A549 (cell line): ENCODE data around the gene TFF1. TPM values are rescaled to one million over a fixed set of nuclear protein-coding genes. Genes with fewer than 3 reads are reported as not detected.

ENCODE experiments used
- ATAC-seq, 2 experiments: fragments of 200-7000 bp in 1 of 2; fragments of >200 bp in 1 of 2; cut with Nextera tagmentation in 1 of 2; cut with Tn5 transposase in 1 of 2; 3 replicates each; pipeline versions ENCODE4 v1.8.0 to v1.9.1; 2018 to 2020; ENCODE audit warnings: mild to moderate bottlenecking in 1 of 2, moderate library complexity in 1 of 2
- CTCF ChIA-PET: fragments of 300-600 bp; sonication (Branson Sonifier 250); formaldehyde crosslinking; extraction: SDS; loops from one replicate; lab custom pipeline; 2021; ENCODE audit warnings: antibody characterized with exemption, inconsistent platforms; lab: Yijun Ruan, JAX
- POLR2A ChIA-PET: fragments of 350-600 bp; formaldehyde crosslinking; extraction: SDS; loops from one replicate; lab custom pipeline; 2021; ENCODE audit warnings: antibody characterized with exemption, inconsistent platforms; lab: Yijun Ruan, JAX
- DNase-seq, 2 experiments: peaks; one replicate each; pipeline versions ENCODE4 v3.0.0 to v3.0.0-alpha.2; 2011 to 2016; ENCODE audit warnings: low read depth in 1 of 2, low spot score in 1 of 2
- FAIRE-seq: peaks from 2 replicates; lab custom pipeline; 2011; peaks lifted over from hg19 to GRCh38; lab: Jason Lieb, UNC
- H3K27ac ChIP-seq, 2 experiments: fragments of >200 bp; sonication (Bioruptor Twin); formaldehyde crosslinking; 3 replicates each; pipeline ENCODE4 v1.5.1; 2016 to 2017
- H3K4me1 ChIP-seq: fragments of >200 bp; sonication (Bioruptor Twin); formaldehyde crosslinking; 3 replicates; pipeline ENCODE4 v1.6.1; 2016
- H3K4me2 ChIP-seq: fragments of >200 bp; sonication (Bioruptor Twin); formaldehyde crosslinking; 3 replicates; pipeline ENCODE4 v1.6.1; 2016
- H3K4me3 ChIP-seq: fragments of >200 bp; sonication (Bioruptor Twin); formaldehyde crosslinking; 3 replicates; pipeline ENCODE4 v1.5.1; 2016
- H3K9me3 ChIP-seq: fragments of >200 bp; sonication (Bioruptor Twin); formaldehyde crosslinking; 3 replicates; pipeline ENCODE4 v1.6.1; 2016
- CBX2 ChIP-seq: fragments of 200-600 bp; sonication (generic); IDR thresholded peaks from 2 replicates; pipeline ENCODE4 v1.6.1; 2016; ENCODE audit warnings: low read depth, mild to moderate bottlenecking, borderline replicate concordance
- CHD4 ChIP-seq: fragments of 200-600 bp; sonication (generic); IDR thresholded peaks from 2 replicates; pipeline ENCODE4 v1.6.1; 2016; ENCODE audit warnings: antibody characterized with exemption, mild to moderate bottlenecking, borderline replicate concordance
- EHF ChIP-seq: fragments of 250-450 bp; sonication (Bioruptor Pico); IDR thresholded peaks from 2 replicates; pipeline ENCODE4 v1.5.0; 2020; ENCODE audit warnings: mild to moderate bottlenecking
- FOXS1 ChIP-seq: fragments of 250-450 bp; sonication (Bioruptor Pico); IDR thresholded peaks from 2 replicates; pipeline ENCODE4 v1.5.0; 2020; ENCODE audit warnings: mild to moderate bottlenecking, moderate library complexity
- HDAC2 ChIP-seq: fragments of 200-600 bp; sonication (generic); IDR thresholded peaks from 2 replicates; pipeline ENCODE4 v1.6.1; 2016
- HOXB5 ChIP-seq: fragments of 250-450 bp; sonication (Bioruptor Pico); IDR thresholded peaks from 2 replicates; pipeline ENCODE4 v1.5.0; 2020; ENCODE audit warnings: mild to moderate bottlenecking, moderate library complexity
- JUN ChIP-seq, 2 experiments: fragments of >200 bp; sonication (Bioruptor Twin); formaldehyde crosslinking; IDR thresholded peaks; 2 replicates in 1 of 2; 3 replicates in 1 of 2; pipeline ENCODE4 v1.6.1; 2016 to 2017
- JUNB ChIP-seq: fragments of >200 bp; sonication (Bioruptor Twin); formaldehyde crosslinking; IDR thresholded peaks from 2 replicates; pipeline ENCODE4 v1.6.1; 2016
- KDM1A ChIP-seq: fragments of 200-600 bp; sonication (generic); IDR thresholded peaks from 2 replicates; pipeline ENCODE4 v1.6.1; 2016; ENCODE audit warnings: low read depth, mild to moderate bottlenecking
- MAFK ChIP-seq: fragments of 450-650 bp; IDR thresholded peaks from 2 replicates; pipeline ENCODE4 v1.6.1; 2014; ENCODE audit not compliant: partially characterized antibody
- NFE2L2 ChIP-seq: fragments of 150-350 bp; conservative IDR thresholded peaks from 2 replicates; pipeline ENCODE4 v1.6.1; 2014; ENCODE audit warnings: low read length
- POLR2A ChIP-seq: IDR thresholded peaks from 2 replicates; pipeline ENCODE4 v1.6.1; 2012; ENCODE audit warnings: mild to moderate bottlenecking, low read length
- SREBF2 ChIP-seq: fragments of 450-650 bp; IDR thresholded peaks from 2 replicates; pipeline ENCODE4 v1.6.1; 2014; ENCODE audit warnings: mild to moderate bottlenecking, moderate library complexity
- TP53 ChIP-seq: fragments of 250-450 bp; sonication (Bioruptor Pico); IDR thresholded peaks from 2 replicates; pipeline ENCODE4 v1.5.0; 2021; ENCODE audit warnings: mild to moderate bottlenecking, moderate library complexity
- ZFP36 ChIP-seq: fragments of 450-650 bp; IDR thresholded peaks from 2 replicates; pipeline ENCODE4 v1.6.1; 2014; ENCODE audit warnings: borderline replicate concordance; ENCODE audit not compliant: partially characterized antibody
- WGBS: methylation state at CpG from one replicate; pipeline ENCODE4 v1.1.6; 2017; ENCODE audit errors: missing lambda C conversion rate; 5-methylcytosine and 5-hydroxymethylcytosine counted together
- polyA plus RNA-seq, 4 experiments: library from polyadenylated mRNA; depleted of rRNA in 3 of 4; stranded (reverse); fragments of >200 nt; fragmentation: RNase III in 1 of 4; extraction: RNeasy Plus Mini Kit Qiagen cat#74134 plus additional on column Dnase treatment in 1 of 4; gene quantifications; 2 replicates in 3 of 4; 3 replicates in 1 of 4; pipeline ENCODE4 v1.2.3, GENCODE V29; 2011 to 2017
- TF ChIP-seq, protein P1 (sequence below): IDR thresholded peaks from 2 replicates; pipeline ENCODE4 v1.6.1; 2012; ENCODE audit warnings: low read depth, borderline replicate concordance
- TF ChIP-seq, protein P2 (sequence below): fragments of >200 bp; sonication (Bioruptor Twin); formaldehyde crosslinking; IDR thresholded peaks from 3 replicates; pipeline ENCODE4 v1.6.1; 2016
- TF ChIP-seq, protein P3 (sequence below): IDR thresholded peaks from 2 replicates; pipeline ENCODE4 v1.6.1; 2012
- TF ChIP-seq, protein P4 (sequence below): fragments of 150-350 bp; IDR thresholded peaks from 2 replicates; pipeline ENCODE4 v1.6.1; 2014; ENCODE audit warnings: low read depth, mild to moderate bottlenecking, low read length

The TFF1 gene
- polyA plus RNA-seq, 2 of the 4 experiments (the other 2 are of a cell fraction) = 1.0 to 5.8 TPM

DNA sequence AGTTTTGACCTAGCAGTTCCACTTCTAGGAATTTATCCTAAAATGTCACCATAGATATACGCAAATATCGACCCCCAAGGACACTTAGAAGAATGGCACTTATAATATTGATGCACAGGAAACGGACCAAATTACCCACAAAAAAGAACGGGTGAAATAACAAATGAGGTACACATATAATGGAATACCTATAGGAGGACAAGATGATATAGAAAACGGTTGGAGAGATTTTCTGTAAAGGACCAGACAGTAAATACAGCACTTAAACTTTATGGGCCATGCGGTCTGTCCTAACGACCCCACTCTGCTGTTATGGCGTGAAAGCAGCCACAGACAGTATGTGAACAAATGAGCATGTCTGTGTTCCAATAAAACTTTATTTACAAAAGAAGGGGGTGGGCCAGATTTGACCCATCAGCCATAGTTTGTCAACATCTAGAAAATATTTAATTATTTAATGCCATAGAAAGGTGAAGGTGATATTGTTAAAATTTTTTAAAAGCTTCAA lies 27.2 kb upstream of the TFF1 start:
- no peaks in the 10 kb centered on the region for H3K4me1 ChIP-seq
- H3K4me2 ChIP-seq = no peak overlapping the region
- TF ChIP-seq, protein P1, sequence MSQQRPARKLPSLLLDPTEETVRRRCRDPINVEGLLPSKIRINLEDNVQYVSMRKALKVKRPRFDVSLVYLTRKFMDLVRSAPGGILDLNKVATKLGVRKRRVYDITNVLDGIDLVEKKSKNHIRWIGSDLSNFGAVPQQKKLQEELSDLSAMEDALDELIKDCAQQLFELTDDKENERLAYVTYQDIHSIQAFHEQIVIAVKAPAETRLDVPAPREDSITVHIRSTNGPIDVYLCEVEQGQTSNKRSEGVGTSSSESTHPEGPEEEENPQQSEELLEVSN = no peak
- TF ChIP-seq MAFK (no peak), EHF (CRISPR knock-in tag) (no peak), JUNB (no peak), JUN (IDR thresholded peaks at IDR 0.05) (no peak)
- ATAC-seq = no peak
- DNase-seq = no peak
- no peaks in the 10 kb centered on the region for H3K9me3 ChIP-seq
- H3K27ac ChIP-seq = no peak overlapping the region
- CTCF ChIA-PET = interaction anchor here (0.5 kb wide), 1 partner anchor 8 kb away, joined by 3 read pairs; no protein-coding TSS in a partner anchor
- POLR2A ChIA-PET = no interaction called here
- no peak for FAIRE-seq
- no peak overlapping the region for H3K4me3 ChIP-seq
- 60% methylated on average over 8 of the region's 8 CpGs for WGBS

DNA sequence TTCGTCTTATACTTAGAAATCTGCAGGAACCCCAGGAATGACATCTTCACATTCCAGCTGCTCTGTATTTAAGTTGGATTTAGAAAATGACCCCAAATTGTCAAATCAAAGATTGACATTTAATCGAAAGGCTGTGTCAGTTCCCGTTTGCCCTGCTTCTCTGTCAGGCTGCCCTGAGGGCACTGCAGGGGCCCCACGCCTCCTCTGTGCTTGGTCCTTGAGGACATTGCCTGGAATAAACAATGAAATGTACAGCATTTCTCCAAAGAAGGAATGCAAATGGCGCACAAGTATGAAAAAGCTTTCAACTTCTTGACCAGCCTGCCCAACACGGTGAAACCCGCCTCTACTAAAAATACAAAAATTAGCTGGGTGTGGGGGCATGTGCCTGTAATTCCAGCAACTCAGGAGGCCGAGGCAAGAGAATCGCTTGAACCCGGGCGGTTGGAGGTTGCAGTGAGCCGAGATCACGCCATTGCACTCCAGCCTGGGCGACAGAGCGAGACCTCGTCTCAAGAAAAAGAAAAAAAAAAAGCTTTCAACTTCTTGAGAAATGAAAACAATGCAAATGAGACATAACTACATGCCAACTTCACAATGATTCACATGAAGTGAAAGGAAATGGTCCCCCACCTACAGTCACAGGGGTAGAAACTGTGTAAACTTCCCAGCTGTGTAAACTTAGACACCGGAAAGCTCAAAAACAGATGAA lies 26.6 kb upstream of the TFF1 start:
- Histone ChIP-seq H3K4me1 (no peaks in the 10 kb centered on the region), H3K27ac (no peak overlapping the region), H3K4me3 (no peak overlapping the region), H3K4me2 (no peak overlapping the region), H3K9me3 (no peaks in the 10 kb centered on the region)
- ChIA-PET CTCF (interaction anchor here (1.4 kb wide), 1 partner anchor 11 kb away, joined by 4 read pairs; no protein-coding TSS in a partner anchor), POLR2A (no interaction called here)
- TF ChIP-seq ZFP36 = no peak
- no peak for TF ChIP-seq HDAC2
- TF ChIP-seq MAFK = no peak
- no peak for TF ChIP-seq HOXB5 (CRISPR knock-in tag)
- no peak for TF ChIP-seq SREBF2
- TF ChIP-seq KDM1A = no peak
- TF ChIP-seq TP53 (CRISPR knock-in tag) = no peak
- no peak for TF ChIP-seq NFE2L2
- no peak for TF ChIP-seq EHF (CRISPR knock-in tag)
- no peak for TF ChIP-seq FOXS1 (CRISPR knock-in tag)
- TF ChIP-seq, protein P2, sequence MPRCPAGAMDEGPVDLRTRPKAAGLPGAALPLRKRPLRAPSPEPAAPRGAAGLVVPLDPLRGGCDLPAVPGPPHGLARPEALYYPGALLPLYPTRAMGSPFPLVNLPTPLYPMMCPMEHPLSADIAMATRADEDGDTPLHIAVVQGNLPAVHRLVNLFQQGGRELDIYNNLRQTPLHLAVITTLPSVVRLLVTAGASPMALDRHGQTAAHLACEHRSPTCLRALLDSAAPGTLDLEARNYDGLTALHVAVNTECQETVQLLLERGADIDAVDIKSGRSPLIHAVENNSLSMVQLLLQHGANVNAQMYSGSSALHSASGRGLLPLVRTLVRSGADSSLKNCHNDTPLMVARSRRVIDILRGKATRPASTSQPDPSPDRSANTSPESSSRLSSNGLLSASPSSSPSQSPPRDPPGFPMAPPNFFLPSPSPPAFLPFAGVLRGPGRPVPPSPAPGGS = no peak
- no peak for TF ChIP-seq CHD4
- TF ChIP-seq POLR2A = no peak
- TF ChIP-seq, protein P3, sequence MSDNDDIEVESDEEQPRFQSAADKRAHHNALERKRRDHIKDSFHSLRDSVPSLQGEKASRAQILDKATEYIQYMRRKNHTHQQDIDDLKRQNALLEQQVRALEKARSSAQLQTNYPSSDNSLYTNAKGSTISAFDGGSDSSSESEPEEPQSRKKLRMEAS = no peak
- FAIRE-seq = no peak
- DNase-seq = no peak
- WGBS = 81% methylated on average over 17 of the region's 17 CpGs
- no peak for ATAC-seq

DNA sequence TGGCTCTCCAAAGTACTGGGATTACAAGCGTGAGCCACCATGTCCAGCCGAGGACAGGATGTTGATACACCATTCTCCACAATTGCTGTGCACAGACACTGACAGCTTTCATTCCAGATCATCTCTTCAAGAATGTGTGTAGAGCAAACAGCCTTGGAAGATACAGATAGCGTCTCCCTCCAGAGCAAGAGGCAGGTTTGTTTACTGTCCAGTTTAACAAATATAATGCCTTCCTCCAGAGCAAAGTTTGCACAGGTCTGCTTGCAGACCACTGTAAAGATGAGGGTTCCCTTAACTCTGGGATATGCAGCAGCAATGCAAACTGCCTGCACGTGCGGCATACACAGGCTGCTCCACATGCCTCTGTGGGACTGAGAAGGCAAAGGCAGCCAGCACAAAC lies 25.0 kb upstream of the TFF1 start:
- POLR2A ChIA-PET = no interaction called here
- Histone ChIP-seq H3K9me3 (no peaks in the 10 kb centered on the region), H3K4me1 (no peaks in the 10 kb centered on the region), H3K4me2 (no peak overlapping the region), H3K4me3 (no peak overlapping the region), H3K27ac (no peak overlapping the region)
- CTCF ChIA-PET = no interaction called here
- FAIRE-seq (no peak), ATAC-seq (no peak), DNase-seq (no peak)
- TF ChIP-seq, protein P4, sequence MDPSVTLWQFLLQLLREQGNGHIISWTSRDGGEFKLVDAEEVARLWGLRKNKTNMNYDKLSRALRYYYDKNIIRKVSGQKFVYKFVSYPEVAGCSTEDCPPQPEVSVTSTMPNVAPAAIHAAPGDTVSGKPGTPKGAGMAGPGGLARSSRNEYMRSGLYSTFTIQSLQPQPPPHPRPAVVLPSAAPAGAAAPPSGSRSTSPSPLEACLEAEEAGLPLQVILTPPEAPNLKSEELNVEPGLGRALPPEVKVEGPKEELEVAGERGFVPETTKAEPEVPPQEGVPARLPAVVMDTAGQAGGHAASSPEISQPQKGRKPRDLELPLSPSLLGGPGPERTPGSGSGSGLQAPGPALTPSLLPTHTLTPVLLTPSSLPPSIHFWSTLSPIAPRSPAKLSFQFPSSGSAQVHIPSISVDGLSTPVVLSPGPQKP = no peak
- no peak for TF ChIP-seq POLR2A
- TF ChIP-seq CBX2 = no peak
- TF ChIP-seq MAFK = no peak
- TF ChIP-seq TP53 (CRISPR knock-in tag) = no peak
- 66% methylated on average over 3 of the region's 5 CpGs for WGBS
